Measurements from ENCODE around the gene ACYP2. TPM values are rescaled to one million over a fixed set of nuclear protein-coding genes. Genes with fewer than 3 reads are reported as not detected.
A peak's percentile ranks its signal among the peaks of the same experiment; 100 is the strongest.
"Not testable (repeated sequence)": the region's sequence is repeated elsewhere in the genome, so short reads cannot be mapped to it uniquely, and the experiment has no call there.

The ACYP2 gene
- 10 to 100 TPM in 1 of 4 donors, 1 to 10 TPM in 3; 3.7 to 15.1 (median 5.7) TPM for total RNA-seq

DNA sequence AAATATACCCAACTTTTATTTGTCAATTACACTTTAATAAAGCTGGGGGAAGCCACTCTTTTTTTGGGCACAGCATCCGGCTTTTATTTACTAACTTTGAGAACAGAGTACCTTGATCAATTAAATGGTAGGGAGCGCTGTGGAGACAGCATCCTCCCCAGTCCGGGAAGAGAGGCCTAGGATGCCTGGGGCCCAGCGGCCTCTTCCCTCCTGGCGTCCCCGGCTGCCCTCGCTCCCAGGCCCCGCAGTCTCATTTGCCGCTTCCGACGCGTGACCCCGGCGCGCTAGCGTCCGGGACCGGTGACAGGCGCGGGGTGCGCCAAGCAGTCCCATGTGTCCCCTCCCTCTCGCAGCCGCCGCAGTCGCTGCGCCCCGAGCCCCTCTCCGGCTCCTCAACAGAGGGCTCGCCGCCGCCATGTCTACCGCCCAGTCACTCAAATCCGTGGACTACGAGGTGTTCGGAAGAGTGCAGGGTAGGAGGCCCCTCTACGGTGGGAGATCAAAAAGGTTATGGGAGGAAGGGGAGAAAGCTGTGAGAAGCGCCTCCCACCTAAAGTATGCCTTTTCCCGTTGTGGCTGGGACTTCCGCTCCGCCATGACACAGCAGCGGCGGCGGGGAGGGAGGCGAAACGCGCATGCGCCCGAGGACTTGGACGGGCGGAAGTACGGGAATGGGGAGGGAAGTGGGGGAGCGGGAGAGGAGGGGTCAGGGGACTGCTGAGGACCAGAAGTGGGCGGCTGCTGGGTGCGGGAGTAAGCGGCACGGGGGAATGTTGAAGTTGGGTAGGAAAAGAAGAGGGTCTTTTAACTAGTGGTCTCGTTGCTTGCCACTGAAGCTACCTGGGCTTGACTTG is at the start of gene ACYP2:
ACYP2 (plus strand) TSS at position 332 of the 854 bp plus-strand sequence.
- TF ChIP-seq, protein P1, sequence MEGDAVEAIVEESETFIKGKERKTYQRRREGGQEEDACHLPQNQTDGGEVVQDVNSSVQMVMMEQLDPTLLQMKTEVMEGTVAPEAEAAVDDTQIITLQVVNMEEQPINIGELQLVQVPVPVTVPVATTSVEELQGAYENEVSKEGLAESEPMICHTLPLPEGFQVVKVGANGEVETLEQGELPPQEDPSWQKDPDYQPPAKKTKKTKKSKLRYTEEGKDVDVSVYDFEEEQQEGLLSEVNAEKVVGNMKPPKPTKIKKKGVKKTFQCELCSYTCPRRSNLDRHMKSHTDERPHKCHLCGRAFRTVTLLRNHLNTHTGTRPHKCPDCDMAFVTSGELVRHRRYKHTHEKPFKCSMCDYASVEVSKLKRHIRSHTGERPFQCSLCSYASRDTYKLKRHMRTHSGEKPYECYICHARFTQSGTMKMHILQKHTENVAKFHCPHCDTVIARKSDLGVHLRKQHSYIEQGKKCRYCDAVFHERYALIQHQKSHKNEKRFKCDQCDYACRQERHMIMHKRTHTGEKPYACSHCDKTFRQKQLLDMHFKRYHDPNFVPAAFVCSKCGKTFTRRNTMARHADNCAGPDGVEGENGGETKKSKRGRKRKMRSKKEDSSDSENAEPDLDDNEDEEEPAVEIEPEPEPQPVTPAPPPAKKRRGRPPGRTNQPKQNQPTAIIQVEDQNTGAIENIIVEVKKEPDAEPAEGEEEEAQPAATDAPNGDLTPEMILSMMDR (IDR thresholded peaks at IDR 0.05): peak in 3 of 6 experiments; percentile 8 to 37 (median 11)
- TF ChIP-seq POLR2A (IDR thresholded peaks at IDR 0.05): peak in 2 of 4 donors; percentile 49 to 80
- Histone ChIP-seq H3K4me3 (peak within 1 kb of the TSS; percentile 55 to 97 (median 77)), H3K9me3 (no peaks in the 10 kb centered on the region), H3K4me1 (peaks cover 0 to 10% (median 3%) of the 10 kb centered on the region in 3 donors), H3K27me3 (no peaks in the 10 kb centered on the region), H3K27ac (peak within 1 kb of the TSS; percentile 96 to 100 (median 97)), H3K36me3 (peaks cover 0 to 2% (median 0%) of the 10 kb centered on the region in 3 donors)
- intact Hi-C loops (cut with DNase I): no loop called here
- WGBS, 2 donors: 0% methylated on average over 38 to 42 of the region's 57 CpGs
- DNase-seq: peak; percentile 68

DNA sequence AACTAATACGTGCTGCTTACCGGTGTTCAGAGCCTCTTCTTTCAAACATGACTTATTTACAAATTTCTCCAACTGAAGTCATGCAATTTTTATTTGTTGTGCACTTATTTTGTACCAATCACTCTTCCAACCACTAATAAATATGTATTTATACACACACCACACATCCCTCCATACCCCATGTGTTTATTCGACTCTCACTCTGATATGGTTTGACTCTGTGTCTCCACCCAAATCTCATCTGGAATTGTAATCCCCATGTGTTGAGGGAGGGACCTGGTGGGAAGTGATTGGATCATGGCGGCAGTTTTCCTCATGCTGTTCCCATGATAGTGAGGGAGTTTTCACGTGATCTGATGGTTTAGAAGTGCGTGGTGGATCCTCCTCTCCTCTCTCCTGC is 49.5 kb upstream of the ACYP2 start:
- Histone ChIP-seq H3K4me1 (peaks cover 0 to 25% (median 0%) of the 10 kb centered on the region in 3 donors), H3K27ac (no peak overlapping the region), H3K9me3 (no peaks in the 10 kb centered on the region), H3K27me3 (no peaks in the 10 kb centered on the region), H3K4me3 (no peak overlapping the region), H3K36me3 (no peaks in the 10 kb centered on the region)
- TF ChIP-seq, protein P1 (IDR thresholded peaks at IDR 0.05): no peak
- TF ChIP-seq POLR2A (IDR thresholded peaks at IDR 0.05): no peak
- DNase-seq: no peak
- intact Hi-C loops (cut with DNase I): no loop called here
- 77 to 83% methylated on average over 6 of the region's 6 CpGs for WGBS, 2 donors

DNA sequence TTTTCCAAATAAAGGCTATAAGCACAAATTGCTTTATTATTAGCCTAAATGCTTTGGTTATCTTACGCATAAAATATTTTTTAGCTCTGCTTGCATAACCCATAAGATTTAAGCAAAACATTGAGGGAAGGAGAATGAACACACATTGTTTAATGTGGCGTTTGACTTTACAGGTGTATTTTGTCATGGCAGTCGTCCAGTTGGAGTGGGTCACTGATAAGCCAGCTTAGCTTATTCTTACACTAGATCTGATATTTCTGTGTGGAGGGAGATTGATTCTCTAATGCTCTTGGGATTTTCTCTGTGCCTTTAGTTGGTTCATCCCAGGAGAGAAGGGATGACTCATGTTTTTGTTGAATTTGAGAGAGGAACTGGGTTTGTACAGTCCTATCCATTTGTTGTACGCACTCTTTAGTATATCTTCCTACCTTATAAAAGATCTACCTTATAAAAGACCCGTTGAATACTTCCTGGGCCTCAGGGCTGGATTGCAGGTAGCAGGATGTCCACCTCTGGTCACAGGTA is 47.5 kb upstream of the ACYP2 start:
- no peaks in the 10 kb centered on the region for H3K36me3 ChIP-seq
- H3K27ac ChIP-seq: no peak overlapping the region
- WGBS, 2 donors: 71 to 76% methylated on average over 5 of the region's 5 CpGs
- H3K9me3 ChIP-seq: no peaks in the 10 kb centered on the region
- no peak for DNase-seq
- intact Hi-C loops (cut with DNase I): no loop called here
- H3K27me3 ChIP-seq: no peaks in the 10 kb centered on the region
- H3K4me3 ChIP-seq: no peak overlapping the region
- H3K4me1 ChIP-seq: peaks cover 0 to 25% (median 0%) of the 10 kb centered on the region in 3 donors
- TF ChIP-seq, protein P1 (IDR thresholded peaks at IDR 0.05): no peak
- no peak for TF ChIP-seq POLR2A (IDR thresholded peaks at IDR 0.05)

DNA sequence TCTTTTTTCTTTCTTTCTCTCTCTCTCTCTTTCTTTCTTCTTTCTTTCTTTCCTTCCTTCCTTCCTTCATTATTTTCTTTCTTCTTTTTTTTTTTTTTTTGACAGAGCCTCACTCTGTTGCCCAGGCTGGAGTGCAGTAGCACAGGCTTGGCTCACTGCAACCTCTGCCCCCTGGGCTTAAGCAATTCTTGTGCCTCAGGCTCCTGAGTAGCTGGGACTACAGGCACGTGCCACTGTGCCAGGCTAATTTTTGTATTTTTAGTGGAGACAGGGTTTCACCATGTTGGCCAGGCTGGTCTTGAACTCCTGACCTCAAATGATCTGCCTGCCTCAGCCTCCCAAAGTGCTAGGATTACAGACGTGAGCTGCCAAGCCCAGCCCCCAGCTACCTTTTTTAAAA is 42.9 kb upstream of the ACYP2 start:
- H3K4me3 ChIP-seq; H3K9me3 ChIP-seq; DNase-seq; H3K36me3 ChIP-seq; H3K27me3 ChIP-seq; intact Hi-C loops (cut with DNase I); H3K27ac ChIP-seq; H3K4me1 ChIP-seq: not testable (repeated sequence)
- 63 to 79% methylated on average over 1 to 2 of the region's 2 CpGs for WGBS, 2 donors

DNA sequence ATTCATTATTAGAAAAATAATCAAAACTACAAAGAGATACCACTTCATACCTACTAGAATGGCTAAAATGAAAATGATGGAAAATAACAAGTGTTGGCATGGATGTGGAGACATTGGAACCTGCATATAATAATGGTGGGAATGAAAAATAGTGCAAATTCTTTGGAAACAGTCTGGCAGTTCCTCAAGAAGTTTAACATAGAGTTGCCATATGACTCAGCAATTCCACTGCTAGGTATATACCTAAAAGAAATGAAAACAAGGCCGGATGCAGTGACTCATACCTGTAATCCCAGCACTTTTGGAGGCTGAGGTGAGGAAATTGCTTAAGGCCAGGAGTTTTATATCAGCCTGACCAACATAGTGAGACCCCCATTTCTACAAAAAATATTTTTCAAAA is 41.6 kb upstream of the ACYP2 start:
- Histone ChIP-seq H3K36me3 (no peaks in the 10 kb centered on the region), H3K27ac (no peak overlapping the region), H3K27me3 (no peaks in the 10 kb centered on the region), H3K4me1 (no peaks in the 10 kb centered on the region), H3K4me3 (no peak overlapping the region), H3K9me3 (no peaks in the 10 kb centered on the region)
- 0 to 30% methylated on average over 1 of the region's 1 CpG for WGBS, 2 donors
- TF ChIP-seq, protein P1 (IDR thresholded peaks at IDR 0.05): no peak
- TF ChIP-seq POLR2A (IDR thresholded peaks at IDR 0.05): no peak
- DNase-seq: no peak
- intact Hi-C loops (cut with DNase I): no loop called here

All from esophagus squamous epithelium (tissue), 5 donors.